Neural crest cell (in vitro differentiated cells): Measurements from ENCODE around the gene HHLA2. TPM values are rescaled to one million over a fixed set of nuclear protein-coding genes. Genes with fewer than 3 reads are reported as not detected.

Experiments
- DNase-seq: peaks from one replicate; pipeline ENCODE4 v3.0.0; 2021; ENCODE audit warnings: low read depth, mixed read lengths, low spot score
- H3K27ac Mint-ChIP-seq: one replicate; pipeline ENCODE4 v1.8.0; 2021; ENCODE audit warnings: mild to moderate bottlenecking, mixed read lengths; ENCODE audit not compliant: unreplicated experiment
- H3K27me3 Mint-ChIP-seq: 2 replicates; pipeline ENCODE4 v1.8.0; 2021; ENCODE audit warnings: low read depth, mild to moderate bottlenecking, mixed read lengths
- H3K36me3 Mint-ChIP-seq: 2 replicates; pipeline ENCODE4 v1.8.0; 2021; ENCODE audit warnings: low read depth, mild to moderate bottlenecking, mixed read lengths
- H3K4me1 Mint-ChIP-seq: 2 replicates; pipeline ENCODE4 v1.8.0; 2021; ENCODE audit warnings: mixed read lengths
- H3K4me3 Mint-ChIP-seq: one replicate; pipeline ENCODE4 v1.8.0; 2021; ENCODE audit warnings: mild to moderate bottlenecking, mixed read lengths
- H3K9me3 Mint-ChIP-seq: 2 replicates; pipeline ENCODE4 v1.8.0; 2021; ENCODE audit warnings: mixed read lengths
- total RNA-seq: library from RNA; stranded (reverse); gene quantifications from 2 replicates; pipeline ENCODE4 v1.2.1, GENCODE V29; 2021
- TF ChIP-seq, protein P1 (sequence below): fragments of 200-600 bp; sonication (generic); conservative IDR thresholded peaks from 2 replicates; pipeline ENCODE4 v1.5.0; 2021; ENCODE audit warnings: antibody characterized with exemption, mild to moderate bottlenecking

Gene HHLA2
- total RNA-seq, 1 donor from 2014 or later = not detected

DNA sequence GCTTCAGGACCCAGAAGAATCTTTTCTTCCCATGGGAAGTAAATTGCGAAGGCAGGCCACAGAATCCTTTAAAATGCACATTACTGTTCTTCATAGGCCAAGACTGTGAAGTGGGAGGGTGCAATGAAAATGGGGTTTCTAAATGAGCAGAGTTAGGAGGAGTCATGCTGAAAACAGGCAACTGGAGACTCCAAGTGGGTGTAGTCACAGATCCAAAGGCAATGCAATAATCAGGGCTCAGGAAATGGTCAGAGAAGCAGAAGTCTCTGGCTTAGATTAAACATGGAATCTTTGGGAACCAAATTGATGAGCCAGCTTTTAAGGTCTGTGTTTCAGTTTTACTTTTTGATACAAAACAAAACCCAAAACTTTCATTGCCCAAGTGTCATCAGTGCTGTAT lies 37.6 kb downstream of the HHLA2 start:
- Mint-ChIP-seq H3K27me3 (no peaks in the 10 kb centered on the region), H3K36me3 (no peaks in the 10 kb centered on the region), H3K4me3 (no peak overlapping the region), H3K4me1 (no peaks in the 10 kb centered on the region), H3K27ac (no peak overlapping the region), H3K9me3 (no peaks in the 10 kb centered on the region)
- no peak for DNase-seq
- TF ChIP-seq, protein P1, sequence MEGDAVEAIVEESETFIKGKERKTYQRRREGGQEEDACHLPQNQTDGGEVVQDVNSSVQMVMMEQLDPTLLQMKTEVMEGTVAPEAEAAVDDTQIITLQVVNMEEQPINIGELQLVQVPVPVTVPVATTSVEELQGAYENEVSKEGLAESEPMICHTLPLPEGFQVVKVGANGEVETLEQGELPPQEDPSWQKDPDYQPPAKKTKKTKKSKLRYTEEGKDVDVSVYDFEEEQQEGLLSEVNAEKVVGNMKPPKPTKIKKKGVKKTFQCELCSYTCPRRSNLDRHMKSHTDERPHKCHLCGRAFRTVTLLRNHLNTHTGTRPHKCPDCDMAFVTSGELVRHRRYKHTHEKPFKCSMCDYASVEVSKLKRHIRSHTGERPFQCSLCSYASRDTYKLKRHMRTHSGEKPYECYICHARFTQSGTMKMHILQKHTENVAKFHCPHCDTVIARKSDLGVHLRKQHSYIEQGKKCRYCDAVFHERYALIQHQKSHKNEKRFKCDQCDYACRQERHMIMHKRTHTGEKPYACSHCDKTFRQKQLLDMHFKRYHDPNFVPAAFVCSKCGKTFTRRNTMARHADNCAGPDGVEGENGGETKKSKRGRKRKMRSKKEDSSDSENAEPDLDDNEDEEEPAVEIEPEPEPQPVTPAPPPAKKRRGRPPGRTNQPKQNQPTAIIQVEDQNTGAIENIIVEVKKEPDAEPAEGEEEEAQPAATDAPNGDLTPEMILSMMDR = no peak

DNA sequence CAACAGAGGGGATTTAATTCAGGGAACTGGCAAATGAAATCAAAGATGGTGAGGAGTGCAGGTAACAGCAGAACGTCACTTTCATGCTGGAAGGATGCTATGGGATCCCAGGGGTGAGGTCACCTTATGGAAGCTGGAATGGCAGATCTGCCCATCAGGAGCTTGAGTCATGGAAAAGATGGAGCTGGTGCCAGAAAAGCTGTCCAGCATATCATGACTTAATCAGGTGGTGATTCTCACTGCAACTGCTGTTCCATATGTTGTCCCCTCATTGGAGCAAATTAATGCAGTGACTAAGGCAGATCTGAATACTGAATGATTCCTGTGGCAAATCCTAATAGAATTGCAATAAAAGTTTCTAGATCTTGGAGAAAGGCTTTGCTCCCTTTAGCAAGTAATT lies 38.4 kb downstream of the HHLA2 start:
- TF ChIP-seq, protein P1 = no peak
- DNase-seq = no peak
- Mint-ChIP-seq H3K27ac (no peak overlapping the region), H3K4me3 (no peak overlapping the region), H3K27me3 (no peaks in the 10 kb centered on the region), H3K9me3 (no peaks in the 10 kb centered on the region), H3K36me3 (no peaks in the 10 kb centered on the region), H3K4me1 (no peaks in the 10 kb centered on the region)

DNA sequence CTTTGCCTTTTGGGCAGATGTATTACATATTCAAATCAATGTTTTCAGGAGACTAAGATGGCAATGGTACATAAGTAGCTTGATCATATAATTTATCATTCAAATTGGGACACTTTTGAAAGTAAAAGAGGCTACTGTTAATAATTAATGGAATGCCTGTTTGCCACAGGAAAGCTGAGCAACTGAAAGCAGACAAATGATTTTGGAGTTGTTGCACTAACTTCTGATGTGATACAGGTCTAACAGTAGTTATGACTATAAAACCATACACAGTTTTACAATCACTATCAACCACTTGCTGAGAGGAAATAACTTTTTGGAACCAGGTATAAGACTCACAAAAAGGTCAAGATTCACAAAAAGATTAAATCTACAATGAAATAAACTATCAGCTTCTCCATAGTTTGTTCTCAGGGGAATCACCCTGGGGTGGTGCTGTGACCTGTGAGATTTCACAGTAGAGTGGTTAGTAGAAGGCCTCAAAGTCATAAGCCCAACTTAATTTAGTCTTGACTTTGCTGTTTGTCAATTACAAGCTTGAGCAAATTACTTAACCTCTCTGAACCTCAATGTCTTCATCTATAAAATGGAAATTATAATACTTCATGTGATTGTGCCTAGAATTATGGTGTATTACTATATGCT lies 42.7 kb downstream of the HHLA2 start:
- no peaks in the 10 kb centered on the region for H3K4me1 Mint-ChIP-seq
- DNase-seq = no peak
- H3K4me3 Mint-ChIP-seq = no peak overlapping the region
- no peaks in the 10 kb centered on the region for H3K36me3 Mint-ChIP-seq
- TF ChIP-seq, protein P1 = no peak
- H3K27ac Mint-ChIP-seq = no peak overlapping the region
- H3K27me3 Mint-ChIP-seq = no peaks in the 10 kb centered on the region
- H3K9me3 Mint-ChIP-seq = no peaks in the 10 kb centered on the region

DNA sequence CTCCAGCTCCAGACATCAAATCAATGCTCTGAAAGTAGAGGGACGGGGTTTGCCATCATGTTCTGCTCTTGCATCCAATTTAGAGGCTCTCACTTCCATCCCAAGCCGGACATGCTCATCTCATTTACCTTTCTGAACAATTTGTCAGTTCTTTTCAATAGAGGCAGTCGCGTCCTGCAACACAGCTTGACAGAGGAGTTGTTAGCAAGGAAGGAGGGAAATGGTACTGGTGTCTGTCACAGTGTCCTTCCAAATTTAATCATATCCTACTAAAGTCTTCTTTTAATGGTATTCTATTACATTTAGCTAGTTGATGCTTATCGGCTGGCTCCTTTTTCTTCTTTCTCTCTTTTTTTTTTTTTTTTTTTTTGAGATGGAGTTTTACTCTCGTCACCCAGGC lies 45.6 kb downstream of the HHLA2 start:
- H3K27ac Mint-ChIP-seq = no peak overlapping the region
- H3K4me1 Mint-ChIP-seq = peaks cover 9% of the 10 kb centered on the region
- TF ChIP-seq, protein P1 = no peak
- DNase-seq = no peak
- no peaks in the 10 kb centered on the region for H3K36me3 Mint-ChIP-seq
- H3K27me3 Mint-ChIP-seq = no peaks in the 10 kb centered on the region
- no peaks in the 10 kb centered on the region for H3K9me3 Mint-ChIP-seq
- no peak overlapping the region for H3K4me3 Mint-ChIP-seq

DNA sequence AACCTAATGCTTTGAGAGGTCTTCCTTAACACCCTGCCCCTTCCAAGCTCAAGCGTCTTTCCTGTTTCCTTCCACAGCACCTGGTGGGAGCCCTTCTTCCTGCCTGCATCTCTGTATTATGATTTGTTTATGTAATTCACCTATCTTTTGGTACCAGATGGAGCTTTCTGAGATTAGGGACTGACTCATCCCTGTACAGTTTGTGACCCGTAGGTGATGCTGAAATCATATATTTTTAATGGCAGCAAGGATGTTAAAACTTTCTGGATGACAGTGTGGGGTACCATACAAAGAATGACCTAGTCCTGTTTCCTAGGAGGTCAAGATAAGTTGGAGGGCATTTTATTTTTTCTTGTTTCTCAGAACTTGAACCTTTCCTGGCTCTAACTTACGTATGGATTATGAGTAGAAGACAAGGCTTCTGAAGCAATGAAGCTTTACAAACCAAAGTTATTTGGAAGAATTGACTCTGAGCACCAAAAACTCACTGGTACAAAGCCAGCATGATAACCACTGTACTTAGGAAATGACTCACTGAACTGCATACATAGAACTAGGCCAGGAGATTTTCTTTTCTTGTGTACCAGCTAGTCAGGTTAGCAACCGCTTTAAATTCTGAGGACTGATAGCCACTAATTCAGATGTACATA lies 46.6 kb downstream of the HHLA2 start:
- TF ChIP-seq, protein P1 = no peak
- H3K27me3 Mint-ChIP-seq = no peaks in the 10 kb centered on the region
- no peak for DNase-seq
- no peak overlapping the region for H3K27ac Mint-ChIP-seq
- no peaks in the 10 kb centered on the region for H3K36me3 Mint-ChIP-seq
- peaks cover 9% of the 10 kb centered on the region for H3K4me1 Mint-ChIP-seq
- no peaks in the 10 kb centered on the region for H3K9me3 Mint-ChIP-seq
- no peak overlapping the region for H3K4me3 Mint-ChIP-seq
